ENCODE data around the gene PPFIA2. TPM values are rescaled to one million over a fixed set of nuclear protein-coding genes. Genes with fewer than 3 reads are reported as not detected.
A peak's percentile ranks its signal among the peaks of the same experiment; 100 is the strongest.

Gene PPFIA2
- total RNA-seq (ENCODE audit: low replicate concordance), result 2.0 and 5.7 TPM in 2 replicates
- long read RNA-seq, partial matches to known transcripts, result 5 of 6 reads
- long read RNA-seq, other reads (novel, unspliced or antisense), result 1 of 6 reads

DNA sequence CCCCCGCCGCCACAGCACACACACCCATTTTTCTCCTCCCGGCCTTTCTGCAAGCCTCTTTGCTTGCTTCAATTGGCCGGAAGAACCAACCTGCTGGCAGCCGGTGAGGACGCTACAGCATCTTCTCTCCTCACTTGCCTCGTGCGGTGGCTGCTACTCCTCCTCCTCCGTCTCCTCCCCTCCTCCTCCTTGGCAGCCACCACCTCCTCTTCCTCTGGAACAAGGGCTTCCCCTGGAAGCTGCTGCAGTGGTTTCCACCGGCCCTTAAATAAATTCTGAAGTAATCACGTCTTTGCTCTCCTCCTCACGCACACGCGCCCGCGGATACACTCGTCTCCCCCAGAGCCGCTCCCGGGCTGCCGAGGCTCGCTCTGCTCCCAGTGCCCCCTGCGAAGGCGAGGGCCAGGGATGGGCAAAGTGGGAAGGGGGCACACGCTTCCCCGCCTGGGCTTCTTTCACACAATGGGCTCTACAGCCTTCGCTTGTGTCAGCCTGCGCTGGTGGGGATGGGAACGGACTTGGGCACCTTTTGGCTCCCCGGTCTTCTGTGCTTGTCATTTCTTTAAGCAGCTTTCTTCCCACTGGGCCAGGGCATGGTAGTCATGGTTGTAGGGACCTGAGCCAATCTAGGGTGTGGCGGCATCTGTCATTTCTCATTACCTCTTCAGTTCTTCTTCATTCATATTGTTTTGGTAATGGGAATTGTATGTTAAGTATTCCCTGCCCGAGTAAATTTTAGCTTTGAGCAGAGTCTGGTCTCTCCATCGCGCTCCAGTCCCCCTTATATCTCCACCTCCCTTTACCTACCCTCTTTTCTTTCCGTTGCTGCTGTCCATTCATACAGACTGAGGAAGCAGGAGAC, at the start of gene PPFIA2:
TSS of gene PPFIA2 (minus strand) at position 161 of the 862 bp plus-strand sequence.
- DNase-seq (ENCODE audit: extremely low spot score, unreplicated experiment), result no peak
- Mint-ChIP-seq H3K4me3 (peak within 1 kb of the TSS; percentile 91), H3K4me1 (ENCODE audit: unreplicated experiment) (no peaks in the 10 kb centered on the region), H3K9me3 (no peaks in the 10 kb centered on the region), H3K27ac (no peak within 1 kb of the TSS), H3K27me3 (peaks cover 51% of the 10 kb centered on the region), H3K36me3 (no peaks in the 10 kb centered on the region)
- TF ChIP-seq, protein P1, sequence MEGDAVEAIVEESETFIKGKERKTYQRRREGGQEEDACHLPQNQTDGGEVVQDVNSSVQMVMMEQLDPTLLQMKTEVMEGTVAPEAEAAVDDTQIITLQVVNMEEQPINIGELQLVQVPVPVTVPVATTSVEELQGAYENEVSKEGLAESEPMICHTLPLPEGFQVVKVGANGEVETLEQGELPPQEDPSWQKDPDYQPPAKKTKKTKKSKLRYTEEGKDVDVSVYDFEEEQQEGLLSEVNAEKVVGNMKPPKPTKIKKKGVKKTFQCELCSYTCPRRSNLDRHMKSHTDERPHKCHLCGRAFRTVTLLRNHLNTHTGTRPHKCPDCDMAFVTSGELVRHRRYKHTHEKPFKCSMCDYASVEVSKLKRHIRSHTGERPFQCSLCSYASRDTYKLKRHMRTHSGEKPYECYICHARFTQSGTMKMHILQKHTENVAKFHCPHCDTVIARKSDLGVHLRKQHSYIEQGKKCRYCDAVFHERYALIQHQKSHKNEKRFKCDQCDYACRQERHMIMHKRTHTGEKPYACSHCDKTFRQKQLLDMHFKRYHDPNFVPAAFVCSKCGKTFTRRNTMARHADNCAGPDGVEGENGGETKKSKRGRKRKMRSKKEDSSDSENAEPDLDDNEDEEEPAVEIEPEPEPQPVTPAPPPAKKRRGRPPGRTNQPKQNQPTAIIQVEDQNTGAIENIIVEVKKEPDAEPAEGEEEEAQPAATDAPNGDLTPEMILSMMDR (conservative IDR thresholded peaks at IDR 0.05), result no peak

DNA sequence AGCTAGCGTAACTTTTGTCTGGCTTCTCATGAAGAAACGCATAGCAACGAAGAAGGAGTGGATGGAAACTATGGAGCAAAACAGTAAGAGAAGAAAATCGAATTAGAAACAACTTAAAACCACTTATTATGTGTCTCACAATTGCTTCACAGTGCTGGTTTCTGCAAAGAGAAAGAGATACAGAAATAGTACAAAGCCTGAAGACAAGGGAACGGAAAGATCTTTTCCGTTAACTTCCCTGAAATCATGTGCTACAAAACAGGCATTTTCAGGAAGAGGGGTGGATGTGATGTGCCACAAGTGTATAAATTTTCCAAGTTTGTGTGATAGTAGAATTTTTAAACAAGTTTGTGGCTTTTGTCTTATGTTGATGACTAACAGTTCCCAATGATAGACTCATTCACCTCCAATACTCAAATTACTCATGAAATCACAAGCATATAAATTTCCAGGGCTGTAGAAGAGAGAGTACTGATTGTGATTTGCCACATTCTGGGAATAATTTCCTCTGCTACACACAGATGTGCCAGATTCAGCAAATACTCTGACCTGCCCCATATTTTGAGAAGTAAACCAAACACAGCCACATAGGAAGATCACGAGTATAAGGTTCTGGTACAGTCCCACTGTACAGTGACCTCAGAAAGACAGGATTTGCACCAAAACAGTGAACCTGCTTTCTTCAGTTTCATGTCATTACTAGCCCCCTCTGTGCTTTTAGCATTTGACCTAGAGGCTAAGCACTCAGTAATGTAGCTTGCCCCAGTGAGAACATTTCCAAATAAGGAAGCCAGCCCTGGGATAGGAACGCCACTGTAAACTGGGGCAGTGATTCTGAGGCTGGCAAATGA, 41.4 kb upstream of the PPFIA2 start:
- DNase-seq (ENCODE audit: extremely low spot score, unreplicated experiment), result no peak
- H3K9me3 Mint-ChIP-seq, result no peaks in the 10 kb centered on the region
- no peak overlapping the region for H3K4me3 Mint-ChIP-seq
- peaks cover 22% of the 10 kb centered on the region for H3K4me1 Mint-ChIP-seq (ENCODE audit: unreplicated experiment)
- H3K36me3 Mint-ChIP-seq, result no peaks in the 10 kb centered on the region
- H3K27me3 Mint-ChIP-seq, result no peaks in the 10 kb centered on the region
- TF ChIP-seq, protein P1 (conservative IDR thresholded peaks at IDR 0.05), result no peak
- H3K27ac Mint-ChIP-seq, result no peak overlapping the region

DNA sequence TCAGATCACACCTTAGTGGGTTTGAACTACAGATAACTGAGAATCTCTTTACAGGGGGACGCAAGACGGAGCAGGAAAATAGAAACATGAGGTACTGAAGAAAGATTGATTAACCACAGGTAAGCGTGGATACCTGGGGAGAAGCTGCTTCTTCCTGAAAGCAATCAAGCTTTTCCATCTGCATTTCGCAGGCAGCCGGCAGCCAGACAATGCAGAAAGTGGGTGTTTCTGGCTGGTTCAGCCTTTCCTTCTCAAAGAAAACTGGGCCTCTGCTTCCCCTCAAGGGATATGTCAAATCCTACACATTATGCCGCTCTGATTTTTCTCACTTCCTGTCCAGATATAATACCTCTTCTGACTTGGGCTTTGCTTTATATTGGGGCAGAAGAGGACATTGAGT, 39.1 kb upstream of the PPFIA2 start:
- no peak overlapping the region for H3K4me3 Mint-ChIP-seq
- DNase-seq (ENCODE audit: extremely low spot score, unreplicated experiment), result no peak
- peaks cover 22% of the 10 kb centered on the region for H3K4me1 Mint-ChIP-seq (ENCODE audit: unreplicated experiment)
- H3K27ac Mint-ChIP-seq, result no peak overlapping the region
- H3K9me3 Mint-ChIP-seq, result no peaks in the 10 kb centered on the region
- TF ChIP-seq, protein P1 (conservative IDR thresholded peaks at IDR 0.05), result no peak
- H3K27me3 Mint-ChIP-seq, result no peaks in the 10 kb centered on the region
- H3K36me3 Mint-ChIP-seq, result no peaks in the 10 kb centered on the region

DNA sequence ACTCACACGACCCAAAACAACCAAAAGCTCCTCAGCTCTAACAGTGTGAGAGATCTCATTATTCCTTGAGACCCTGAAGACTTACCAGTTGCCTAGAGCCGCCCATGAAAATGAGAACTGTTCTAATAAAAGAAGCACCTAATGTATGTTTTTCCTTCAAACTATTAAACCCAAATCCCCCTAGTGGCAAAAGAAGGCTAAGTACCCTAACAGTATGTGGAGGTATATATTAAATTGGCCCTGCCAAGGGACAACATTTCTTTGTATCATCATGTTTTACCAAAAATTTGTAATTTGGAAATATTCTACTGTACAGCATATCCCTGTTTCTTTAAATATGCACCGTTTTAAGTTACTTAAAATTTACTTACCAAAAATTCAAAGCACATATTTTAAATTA, 38.0 kb upstream of the PPFIA2 start:
- H3K27ac Mint-ChIP-seq, result no peak overlapping the region
- no peaks in the 10 kb centered on the region for H3K27me3 Mint-ChIP-seq
- H3K4me3 Mint-ChIP-seq, result no peak overlapping the region
- no peaks in the 10 kb centered on the region for H3K9me3 Mint-ChIP-seq
- DNase-seq (ENCODE audit: extremely low spot score, unreplicated experiment), result no peak
- peaks cover 22% of the 10 kb centered on the region for H3K4me1 Mint-ChIP-seq (ENCODE audit: unreplicated experiment)
- TF ChIP-seq, protein P1 (conservative IDR thresholded peaks at IDR 0.05), result peak; percentile 73
- H3K36me3 Mint-ChIP-seq, result no peaks in the 10 kb centered on the region

DNA sequence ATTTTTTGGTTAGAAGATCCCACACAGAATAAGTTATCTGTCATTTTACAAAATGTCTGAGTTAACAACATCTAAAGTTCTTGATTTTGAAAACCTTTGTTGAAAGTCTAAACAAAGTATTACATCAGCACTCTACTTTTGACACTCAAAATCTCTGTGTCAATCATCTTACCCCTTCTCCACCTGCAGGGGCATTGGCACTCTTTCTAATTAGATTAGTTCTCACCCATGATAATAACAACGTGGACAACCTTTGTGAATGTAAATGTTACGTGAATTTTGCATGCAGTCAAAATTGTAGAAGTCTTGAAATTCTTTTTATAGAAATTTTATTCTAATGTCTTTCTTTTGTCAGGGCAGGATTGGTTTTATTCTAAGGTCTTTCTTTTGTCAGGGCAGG, 33.5 kb upstream of the PPFIA2 start:
- DNase-seq (ENCODE audit: extremely low spot score, unreplicated experiment), result no peak
- Mint-ChIP-seq H3K27ac (no peak overlapping the region), H3K4me1 (ENCODE audit: unreplicated experiment) (no peaks in the 10 kb centered on the region), H3K27me3 (no peaks in the 10 kb centered on the region), H3K4me3 (no peak overlapping the region), H3K36me3 (no peaks in the 10 kb centered on the region), H3K9me3 (no peaks in the 10 kb centered on the region)
- TF ChIP-seq, protein P1 (conservative IDR thresholded peaks at IDR 0.05), result no peak

Data from type B pancreatic cell (in vitro differentiated cells).